Measurements from ENCODE around the gene SOS1.
"Not testable (repeated sequence)": the region's sequence is repeated elsewhere in the genome, so short reads cannot be mapped to it uniquely, and the experiment has no call there.

Gene SOS1

GRCh38 chr2:38937548-38937947 is 183.3 kb downstream of the SOS1 start:
- DNase-seq (ENCODE audit: low read depth): no peak
- TF ChIP-seq CTCF (IDR thresholded peaks at IDR 0.05; ENCODE audit: control insufficient read depth, insufficient read depth, low read depth, low read length, missing control alignments): no peak
- H3K4me3 ChIP-seq (ENCODE audit: control insufficient read depth, low read depth, low read length): no peak overlapping the region

- H3K4me3 ChIP-seq (ENCODE audit: control insufficient read depth, low read depth, low read length); DNase-seq (ENCODE audit: low read depth): not testable (repeated sequence)
Observed at GRCh38 chr2:38936516-38936915, 184.3 kb downstream of the SOS1 start.

GRCh38 chr2:38935568-38936172 is 185.2 kb downstream of the SOS1 start:
- no peak for TF ChIP-seq CTCF (IDR thresholded peaks at IDR 0.05; ENCODE audit: control insufficient read depth, insufficient read depth, low read depth, low read length, missing control alignments)
- no peak overlapping the region for H3K4me3 ChIP-seq (ENCODE audit: control insufficient read depth, low read depth, low read length)
- peak; percentile 10 for DNase-seq (ENCODE audit: low read depth)

GRCh38 chr2:38934742-38935141 is 186.1 kb downstream of the SOS1 start:
- DNase-seq (ENCODE audit: low read depth): no peak
- no peak for TF ChIP-seq CTCF (IDR thresholded peaks at IDR 0.05; ENCODE audit: control insufficient read depth, insufficient read depth, low read depth, low read length, missing control alignments)
- no peak overlapping the region for H3K4me3 ChIP-seq (ENCODE audit: control insufficient read depth, low read depth, low read length)

- DNase-seq (ENCODE audit: low read depth): peak; percentile 69
Observed at GRCh38 chr2:38933653-38934052, 187.2 kb downstream of the SOS1 start.

GRCh38 chr2:38932586-38932985 is 188.3 kb downstream of the SOS1 start:
- DNase-seq (ENCODE audit: low read depth): no peak
- H3K4me3 ChIP-seq (ENCODE audit: control insufficient read depth, low read depth, low read length): no peak overlapping the region
- TF ChIP-seq CTCF (IDR thresholded peaks at IDR 0.05; ENCODE audit: control insufficient read depth, insufficient read depth, low read depth, low read length, missing control alignments): no peak

More at GRCh38 chr2:38933653-38934052, 187.2 kb downstream of the SOS1 start:
- no peak overlapping the region for H3K4me3 ChIP-seq (ENCODE audit: control insufficient read depth, low read depth, low read length)
- TF ChIP-seq CTCF (IDR thresholded peaks at IDR 0.05; ENCODE audit: control insufficient read depth, insufficient read depth, low read depth, low read length, missing control alignments): no peak

All from AG09309 (cell line).